ENCODE results near the gene LHPP. TPM values are rescaled to one million over a fixed set of nuclear protein-coding genes. Genes with fewer than 3 reads are reported as not detected.

Gene LHPP
- total and polyA plus RNA-seq, 10 donors: 16.8 to 36.8 (median 23.5) TPM

GRCh38 chr10:124602121-124602561 lies 140.5 kb downstream of the LHPP start:
- Histone ChIP-seq H3K4me1 (peaks cover 3 to 94% (median 70%) of the 10 kb centered on the region in 6 donors), H3K4me3 (no peak overlapping the region), H3K27ac (peak overlapping the region in 5 of 8 donors; percentile 46 to 86 (median 62)), H3K36me3 (no peaks in the 10 kb centered on the region), H3K27me3 (replicated peaks in 1 of 7) (no peaks in the 10 kb centered on the region), H3K9me3 (no peaks in the 10 kb centered on the region)
- no peak for TF ChIP-seq CTCF (IDR thresholded peaks at IDR 0.05 in 8 of 11, conservative IDR thresholded peaks at IDR 0.05 in 3 of 11)
- no peak for TF ChIP-seq POLR2A (IDR thresholded peaks at IDR 0.05)
- TF ChIP-seq POLR2AphosphoS5 (IDR thresholded peaks at IDR 0.05): no peak
- intact Hi-C loops (cut with DNase I; ENCODE audit: low total_unique reads): no loop called here
- DNase-seq: peak; percentile 77
- 60 to 82% (median 77%) methylated on average over 12 of the region's 12 CpGs for WGBS, 5 donors

DNA sequence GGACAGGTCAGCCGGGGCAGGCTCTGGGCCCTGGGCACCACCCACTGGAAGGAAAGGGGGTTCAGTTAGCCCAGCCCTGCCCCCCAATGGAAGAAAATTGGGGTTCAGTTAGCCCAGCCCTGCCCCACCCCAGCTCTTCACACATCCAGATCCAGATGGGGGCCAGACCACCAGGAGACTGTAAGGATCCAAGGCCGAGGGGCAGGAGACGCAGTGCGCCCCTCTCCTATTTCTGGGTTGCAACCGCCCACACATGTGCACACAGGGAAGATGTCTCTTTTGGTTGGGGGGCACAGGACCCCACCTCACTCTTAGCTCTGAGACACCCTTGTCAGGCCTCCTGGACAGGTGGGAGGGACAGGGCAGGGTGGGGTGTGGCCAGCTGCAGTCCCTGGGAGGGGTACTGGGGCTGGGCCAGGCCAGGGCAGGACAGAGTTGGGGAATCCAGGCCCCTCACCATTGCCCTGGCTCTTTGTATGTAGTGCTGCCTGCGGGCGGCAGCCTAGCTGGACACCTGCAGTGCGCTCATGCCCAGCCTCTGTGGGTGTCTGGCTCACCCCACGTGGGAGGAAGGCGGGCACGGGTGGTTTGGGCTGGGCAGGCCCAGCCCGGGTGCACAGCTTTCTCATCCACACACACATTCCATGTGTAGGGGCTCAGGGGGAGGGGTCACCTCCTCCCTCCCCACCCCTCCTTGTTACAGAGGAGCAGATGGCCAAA lies 141.2 kb downstream of the LHPP start:
- Histone ChIP-seq H3K27me3 (replicated peaks in 1 of 7) (no peaks in the 10 kb centered on the region), H3K4me1 (peaks cover 3 to 94% (median 73%) of the 10 kb centered on the region in 6 donors), H3K4me3 (no peak overlapping the region), H3K36me3 (no peaks in the 10 kb centered on the region), H3K9me3 (no peaks in the 10 kb centered on the region), H3K27ac (peak overlapping the region in 4 of 8 donors; percentile 53 to 86 (median 68))
- peak; percentile 81 for DNase-seq
- 67 to 94% (median 77%) methylated on average over 4 to 12 of the region's 12 CpGs for WGBS, 5 donors
- TF ChIP-seq POLR2AphosphoS5 (IDR thresholded peaks at IDR 0.05) (no peak), POLR2A (IDR thresholded peaks at IDR 0.05) (no peak), CTCF (IDR thresholded peaks at IDR 0.05 in 8 of 11, conservative IDR thresholded peaks at IDR 0.05 in 3 of 11) (no peak)
- intact Hi-C loops (cut with DNase I; ENCODE audit: low total_unique reads): no loop called here

GRCh38 chr10:124603376-124604213 lies 142.0 kb downstream of the LHPP start:
- no peaks in the 10 kb centered on the region for H3K9me3 ChIP-seq
- peaks cover 3 to 96% (median 72%) of the 10 kb centered on the region in 6 donors for H3K4me1 ChIP-seq
- WGBS, 5 donors: 86 to 89% (median 88%) methylated on average over 7 to 18 of the region's 18 CpGs
- intact Hi-C loops (cut with DNase I; ENCODE audit: low total_unique reads): no loop called here
- H3K4me3 ChIP-seq: no peak overlapping the region
- no peak for TF ChIP-seq POLR2AphosphoS5 (IDR thresholded peaks at IDR 0.05)
- TF ChIP-seq POLR2A (IDR thresholded peaks at IDR 0.05): no peak
- no peak for TF ChIP-seq CTCF (IDR thresholded peaks at IDR 0.05 in 8 of 11, conservative IDR thresholded peaks at IDR 0.05 in 3 of 11)
- no peaks in the 10 kb centered on the region for H3K27me3 ChIP-seq (replicated peaks in 1 of 7)
- no peaks in the 10 kb centered on the region for H3K36me3 ChIP-seq
- H3K27ac ChIP-seq: peak overlapping the region in 5 of 8 donors; percentile 19 to 86 (median 62)
- DNase-seq: peak; percentile 77

Data from spleen (tissue), 11 donors.